ENCODE measurements around the gene PTH.

GRCh38 chr11:13473013-13473722, 22.6 kb downstream of the PTH start:
- no peak for TF ChIP-seq ZSCAN29 (IDR thresholded peaks at IDR 0.05)
- TF ChIP-seq CTCF (IDR thresholded peaks at IDR 0.05 in 2 of 3, conservative IDR thresholded peaks at IDR 0.05 in 1 of 3; ENCODE audit: insufficient read depth in 2 of 3, low read depth in 1 of 3, low read length in 3 of 3), result no peak
- TF ChIP-seq FOXK2 (conservative IDR thresholded peaks at IDR 0.05 in 1 of 2, IDR thresholded peaks at IDR 0.05 in 1 of 2; ENCODE audit: low read depth in 2 of 2), result no peak

All from K562 (cell line).